Colonic mucosa (tissue), 4 donors: ENCODE results near the gene GATA5. TPM values are rescaled to one million over a fixed set of nuclear protein-coding genes. Genes with fewer than 3 reads are reported as not detected.

ENCODE experiments used
- DNase-seq: peaks from one replicate; pipeline ENCODE4 v3.0.0-alpha.2; 2020
- H3K27ac ChIP-seq: fragments of 200-600 bp; one replicate; pipeline ENCODE4 v1.8.0; 2021
- H3K27me3 ChIP-seq: fragments of 200-600 bp; one replicate; pipeline ENCODE4 v1.8.0; 2021
- H3K36me3 ChIP-seq: fragments of 200-600 bp; one replicate; pipeline ENCODE4 v1.8.0; 2021
- H3K4me1 ChIP-seq: fragments of 200-600 bp; one replicate; pipeline ENCODE4 v1.8.0; 2021; ENCODE audit warnings: mild to moderate bottlenecking
- H3K4me3 ChIP-seq: fragments of 200-600 bp; one replicate; pipeline ENCODE4 v1.8.0; 2021
- H3K9ac ChIP-seq, 2 donors: one replicate each; pipeline ENCODE4 v1.7.0; 2013; ENCODE audit warnings: control low read depth in 2 of 2, low read depth in 2 of 2, low read length in 2 of 2
- H3K9me3 ChIP-seq: fragments of 200-600 bp; one replicate; pipeline ENCODE4 v1.8.0; 2021
- intact Hi-C: fragments of 100-400 bp; cut with DNase I; formaldehyde crosslinking; loops from one replicate; pipeline ENCODE4 v1.14.1; 2022
- total RNA-seq, 2 donors: library from RNA; stranded (reverse); fragmentation: NEBNext Ultra II Directional in 1 of 2; extraction: Animal tissue kit (Norgen Biotek cat#: 25700) in 1 of 2; gene quantifications; one replicate each; pipeline ENCODE4 v1.2.1, GENCODE V29; 2021
- TF ChIP-seq, protein P1 (sequence below): fragments of 200-600 bp; IDR thresholded peaks from one replicate; pipeline ENCODE4 v1.8.0; 2022; ENCODE audit warnings: antibody characterized with exemption, mild to moderate bottlenecking
- donor health status: healthy.
- donor health status: DM: no; HTN: no; CAD: no.
- donor health status: DM: no; HTN: no; CAD: no.

The GATA5 gene
- total RNA-seq, 2 donors from 2014 or later: 0.10 TPM; not detected in 1

DNA sequence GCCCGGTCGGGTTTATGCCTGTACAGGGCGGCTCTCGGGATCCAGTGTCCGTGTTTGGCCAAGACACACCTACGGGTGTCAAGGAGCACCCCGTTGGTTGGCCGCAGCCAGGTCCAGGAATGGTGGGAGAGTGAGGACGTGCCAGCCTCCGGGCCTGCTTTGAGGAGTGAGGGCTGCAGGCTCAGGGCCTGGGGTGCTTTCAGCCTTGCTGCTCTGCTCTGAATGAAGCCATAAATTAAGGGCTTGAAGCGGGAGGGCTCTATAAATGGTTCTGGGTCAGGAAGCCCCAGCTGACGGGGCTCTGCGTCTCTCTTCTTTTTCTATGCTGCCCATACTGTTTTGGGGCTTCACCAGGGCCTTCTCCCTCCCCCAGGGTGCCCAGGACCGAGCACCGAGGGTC is 15.1 kb downstream of the GATA5 start:
- no peaks in the 10 kb centered on the region for H3K9me3 ChIP-seq
- intact Hi-C loops: no loop called here
- H3K9ac ChIP-seq: no peak overlapping the region
- TF ChIP-seq, protein P1, sequence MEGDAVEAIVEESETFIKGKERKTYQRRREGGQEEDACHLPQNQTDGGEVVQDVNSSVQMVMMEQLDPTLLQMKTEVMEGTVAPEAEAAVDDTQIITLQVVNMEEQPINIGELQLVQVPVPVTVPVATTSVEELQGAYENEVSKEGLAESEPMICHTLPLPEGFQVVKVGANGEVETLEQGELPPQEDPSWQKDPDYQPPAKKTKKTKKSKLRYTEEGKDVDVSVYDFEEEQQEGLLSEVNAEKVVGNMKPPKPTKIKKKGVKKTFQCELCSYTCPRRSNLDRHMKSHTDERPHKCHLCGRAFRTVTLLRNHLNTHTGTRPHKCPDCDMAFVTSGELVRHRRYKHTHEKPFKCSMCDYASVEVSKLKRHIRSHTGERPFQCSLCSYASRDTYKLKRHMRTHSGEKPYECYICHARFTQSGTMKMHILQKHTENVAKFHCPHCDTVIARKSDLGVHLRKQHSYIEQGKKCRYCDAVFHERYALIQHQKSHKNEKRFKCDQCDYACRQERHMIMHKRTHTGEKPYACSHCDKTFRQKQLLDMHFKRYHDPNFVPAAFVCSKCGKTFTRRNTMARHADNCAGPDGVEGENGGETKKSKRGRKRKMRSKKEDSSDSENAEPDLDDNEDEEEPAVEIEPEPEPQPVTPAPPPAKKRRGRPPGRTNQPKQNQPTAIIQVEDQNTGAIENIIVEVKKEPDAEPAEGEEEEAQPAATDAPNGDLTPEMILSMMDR: no peak
- no peaks in the 10 kb centered on the region for H3K36me3 ChIP-seq
- H3K4me1 ChIP-seq: no peaks in the 10 kb centered on the region
- no peak overlapping the region for H3K4me3 ChIP-seq
- no peak overlapping the region for H3K27ac ChIP-seq
- no peaks in the 10 kb centered on the region for H3K27me3 ChIP-seq
- no peak for DNase-seq

DNA sequence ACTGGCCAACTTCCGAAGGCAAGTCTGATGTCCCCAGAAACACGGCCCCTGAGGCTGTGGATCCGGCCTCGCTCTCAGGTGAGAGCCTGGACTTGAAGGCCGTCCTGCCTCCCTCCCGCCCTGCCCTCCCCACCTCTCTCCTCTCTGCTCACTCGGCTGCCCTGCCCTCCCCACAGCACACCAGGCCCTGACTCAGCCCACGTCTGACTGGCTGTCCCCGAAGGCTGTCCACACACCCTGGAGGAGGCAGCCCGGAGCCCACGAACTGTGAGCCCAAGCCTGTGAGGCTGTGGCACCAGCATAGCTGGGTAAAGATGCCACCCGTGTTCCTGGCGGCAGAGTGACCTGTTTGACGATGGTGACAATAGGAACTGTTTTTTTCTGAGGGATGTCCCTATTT is 16.3 kb downstream of the GATA5 start:
- intact Hi-C loops: no loop called here
- DNase-seq: no peak
- no peak overlapping the region for H3K4me3 ChIP-seq
- no peaks in the 10 kb centered on the region for H3K9me3 ChIP-seq
- H3K27me3 ChIP-seq: no peaks in the 10 kb centered on the region
- H3K4me1 ChIP-seq: no peaks in the 10 kb centered on the region
- no peak overlapping the region for H3K27ac ChIP-seq
- no peak overlapping the region for H3K9ac ChIP-seq
- TF ChIP-seq, protein P1: no peak
- no peaks in the 10 kb centered on the region for H3K36me3 ChIP-seq

DNA sequence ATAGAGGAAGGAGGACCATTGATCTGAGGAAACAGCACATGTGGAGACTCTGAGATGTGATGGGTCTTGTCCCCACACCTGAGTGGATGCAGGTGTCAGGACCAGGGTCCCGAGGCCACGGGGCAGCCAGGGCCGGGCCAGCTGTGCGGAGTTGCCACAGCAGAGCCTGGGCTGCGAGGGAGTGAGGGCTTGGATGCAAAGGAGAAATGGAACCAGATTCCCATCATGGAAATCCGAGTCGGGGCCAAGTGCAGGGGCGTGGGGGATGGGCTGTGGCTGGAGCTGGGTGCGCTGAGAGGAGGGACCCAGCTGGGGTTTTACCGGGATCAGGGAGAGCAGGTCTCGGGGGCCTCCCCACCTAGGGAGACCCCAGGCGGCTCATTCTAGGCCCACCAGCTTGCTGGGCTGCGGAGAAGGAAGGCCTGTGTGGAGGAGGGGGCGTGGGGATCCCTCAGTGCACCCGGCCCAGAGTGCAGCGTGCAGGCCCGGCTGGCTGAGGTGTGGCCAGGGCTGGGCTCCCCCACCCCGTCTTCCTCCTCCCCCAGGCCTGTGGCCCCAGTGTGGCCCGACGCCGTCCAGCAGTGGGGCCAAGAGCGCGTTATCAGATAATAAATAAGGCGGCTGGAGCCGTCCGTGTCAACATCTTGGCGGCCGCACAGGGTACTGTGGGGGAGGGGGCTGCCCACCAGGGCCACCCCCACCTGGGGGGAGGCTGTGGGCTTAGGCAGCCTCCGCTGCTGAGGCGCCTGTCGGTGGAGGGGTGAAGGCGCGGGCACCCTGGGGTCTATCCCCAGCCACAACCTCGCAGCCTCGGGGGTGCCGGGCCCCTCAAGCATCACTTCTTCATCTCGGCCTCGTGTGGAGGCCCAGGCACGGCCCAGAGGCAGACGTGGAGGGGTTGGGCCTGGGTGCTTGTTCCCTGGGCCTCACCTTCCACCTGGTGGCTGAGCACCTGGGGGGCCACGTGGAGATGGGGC is 17.2 kb downstream of the GATA5 start:
- no peaks in the 10 kb centered on the region for H3K4me1 ChIP-seq
- no peaks in the 10 kb centered on the region for H3K27me3 ChIP-seq
- no peak overlapping the region for H3K9ac ChIP-seq
- intact Hi-C loops: no loop called here
- no peak overlapping the region for H3K4me3 ChIP-seq
- H3K27ac ChIP-seq: no peak overlapping the region
- DNase-seq: no peak
- no peaks in the 10 kb centered on the region for H3K9me3 ChIP-seq
- TF ChIP-seq, protein P1: no peak
- no peaks in the 10 kb centered on the region for H3K36me3 ChIP-seq

DNA sequence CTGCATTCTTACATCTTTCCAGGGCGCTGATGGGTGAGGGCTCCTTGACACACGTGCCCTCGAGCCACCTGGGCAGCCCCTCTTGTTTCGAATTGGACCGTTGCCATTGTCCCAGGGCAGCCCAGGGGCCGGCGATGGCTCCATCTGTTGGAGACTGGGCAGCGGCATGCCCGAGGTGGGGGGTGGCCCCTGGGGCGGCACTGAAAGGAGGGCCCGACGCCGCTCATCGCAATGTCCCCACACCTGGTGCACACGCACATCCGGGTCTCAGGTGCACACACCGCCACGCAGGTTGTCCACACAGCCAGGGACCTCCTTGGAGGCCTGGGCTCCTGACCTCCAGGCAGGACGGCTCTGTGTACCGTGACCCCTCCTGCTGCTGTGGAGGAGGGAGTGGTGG is 18.0 kb downstream of the GATA5 start:
- no peaks in the 10 kb centered on the region for H3K36me3 ChIP-seq
- no peaks in the 10 kb centered on the region for H3K4me1 ChIP-seq
- intact Hi-C loops: no loop called here
- no peak overlapping the region for H3K9ac ChIP-seq
- no peak overlapping the region for H3K27ac ChIP-seq
- TF ChIP-seq, protein P1: no peak
- H3K27me3 ChIP-seq: no peaks in the 10 kb centered on the region
- no peaks in the 10 kb centered on the region for H3K9me3 ChIP-seq
- DNase-seq: no peak
- H3K4me3 ChIP-seq: no peak overlapping the region

DNA sequence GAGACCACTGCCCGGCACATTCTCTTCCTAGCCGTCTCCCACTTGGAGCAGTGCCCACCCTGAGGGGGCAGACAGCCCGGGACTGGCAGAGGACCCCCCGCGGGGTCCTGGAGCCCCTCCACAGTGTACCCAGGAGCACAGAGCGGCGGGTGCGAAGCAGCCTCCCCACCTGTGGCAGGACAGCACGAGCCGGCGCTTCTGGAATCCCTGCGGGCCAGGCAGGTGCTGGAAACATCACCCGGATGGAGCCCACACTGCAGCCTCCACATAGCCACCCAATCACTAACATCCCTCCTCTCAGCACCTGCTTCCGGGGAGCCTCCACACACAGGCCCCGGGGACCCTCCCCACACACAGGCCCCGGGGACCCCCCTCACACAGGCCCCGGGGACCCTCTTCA is 18.7 kb downstream of the GATA5 start:
- Histone ChIP-seq H3K4me3 (no peak overlapping the region), H3K27me3 (no peaks in the 10 kb centered on the region), H3K9ac (no peak overlapping the region), H3K27ac (no peak overlapping the region), H3K9me3 (no peaks in the 10 kb centered on the region), H3K36me3 (no peaks in the 10 kb centered on the region), H3K4me1 (no peaks in the 10 kb centered on the region)
- intact Hi-C loops: no loop called here
- no peak for DNase-seq
- TF ChIP-seq, protein P1: no peak
